ENCODE data around the gene FAM131C. TPM values are rescaled to one million over a fixed set of nuclear protein-coding genes. Genes with fewer than 3 reads are reported as not detected.
A peak's percentile ranks its signal among the peaks of the same experiment; 100 is the strongest.
"Not testable (repeated sequence)": the region's sequence is repeated elsewhere in the genome, so short reads cannot be mapped to it uniquely, and the experiment has no call there.

FAM131C gene
- total RNA-seq, 6 experiments from 2014 or later = 0.19 to 1.00 TPM; not detected in 4

DNA sequence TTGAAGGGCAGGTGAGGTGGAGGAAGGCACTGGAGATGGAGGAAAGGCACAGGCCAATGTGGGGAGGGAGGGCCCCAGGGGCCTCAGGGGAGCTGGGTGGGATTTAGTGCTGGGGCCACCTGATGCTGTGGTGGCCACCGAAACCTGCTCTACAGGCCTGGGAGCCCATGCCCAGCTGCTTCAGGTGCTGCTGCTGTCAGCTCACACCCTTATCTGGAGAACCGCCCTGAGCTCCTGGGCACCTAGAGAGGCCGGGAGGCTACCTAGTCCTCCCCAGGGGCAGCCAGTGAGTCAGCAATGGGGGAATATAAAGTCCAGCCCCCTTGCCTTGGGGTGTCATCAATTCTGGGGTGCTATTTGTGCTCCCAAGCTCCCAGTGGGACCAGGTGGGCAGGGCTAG lies 12.2 kb downstream of the FAM131C start:
- H3K27ac ChIP-seq = no peak overlapping the region
- TF ChIP-seq POLR2A (IDR thresholded peaks at IDR 0.05) = no peak
- TF ChIP-seq, protein P1, sequence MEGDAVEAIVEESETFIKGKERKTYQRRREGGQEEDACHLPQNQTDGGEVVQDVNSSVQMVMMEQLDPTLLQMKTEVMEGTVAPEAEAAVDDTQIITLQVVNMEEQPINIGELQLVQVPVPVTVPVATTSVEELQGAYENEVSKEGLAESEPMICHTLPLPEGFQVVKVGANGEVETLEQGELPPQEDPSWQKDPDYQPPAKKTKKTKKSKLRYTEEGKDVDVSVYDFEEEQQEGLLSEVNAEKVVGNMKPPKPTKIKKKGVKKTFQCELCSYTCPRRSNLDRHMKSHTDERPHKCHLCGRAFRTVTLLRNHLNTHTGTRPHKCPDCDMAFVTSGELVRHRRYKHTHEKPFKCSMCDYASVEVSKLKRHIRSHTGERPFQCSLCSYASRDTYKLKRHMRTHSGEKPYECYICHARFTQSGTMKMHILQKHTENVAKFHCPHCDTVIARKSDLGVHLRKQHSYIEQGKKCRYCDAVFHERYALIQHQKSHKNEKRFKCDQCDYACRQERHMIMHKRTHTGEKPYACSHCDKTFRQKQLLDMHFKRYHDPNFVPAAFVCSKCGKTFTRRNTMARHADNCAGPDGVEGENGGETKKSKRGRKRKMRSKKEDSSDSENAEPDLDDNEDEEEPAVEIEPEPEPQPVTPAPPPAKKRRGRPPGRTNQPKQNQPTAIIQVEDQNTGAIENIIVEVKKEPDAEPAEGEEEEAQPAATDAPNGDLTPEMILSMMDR (IDR thresholded peaks at IDR 0.05) = no peak
- peaks cover 0 to 3% (median 0%) of the 10 kb centered on the region in 4 donors for H3K4me1 ChIP-seq
- no peak overlapping the region for H3K4me3 ChIP-seq
- no peaks in the 10 kb centered on the region for H3K27me3 ChIP-seq
- no peaks in the 10 kb centered on the region for H3K9me3 ChIP-seq
- H3K36me3 ChIP-seq = no peaks in the 10 kb centered on the region
- intact Hi-C loops (cut with DNase I) = loop anchor here in 1 of 2 donors (10.0 kb wide), 1 partner anchor 84 kb away; no protein-coding TSS in a partner anchor
- no CpG with 5 or more reads among the region's 3 CpGs for WGBS (ENCODE audit: insufficient coverage, low coverage, low lambda C conversion rate, missing lambda C conversion rate)
- ATAC-seq = no peak
- DNase-seq = no peak

DNA sequence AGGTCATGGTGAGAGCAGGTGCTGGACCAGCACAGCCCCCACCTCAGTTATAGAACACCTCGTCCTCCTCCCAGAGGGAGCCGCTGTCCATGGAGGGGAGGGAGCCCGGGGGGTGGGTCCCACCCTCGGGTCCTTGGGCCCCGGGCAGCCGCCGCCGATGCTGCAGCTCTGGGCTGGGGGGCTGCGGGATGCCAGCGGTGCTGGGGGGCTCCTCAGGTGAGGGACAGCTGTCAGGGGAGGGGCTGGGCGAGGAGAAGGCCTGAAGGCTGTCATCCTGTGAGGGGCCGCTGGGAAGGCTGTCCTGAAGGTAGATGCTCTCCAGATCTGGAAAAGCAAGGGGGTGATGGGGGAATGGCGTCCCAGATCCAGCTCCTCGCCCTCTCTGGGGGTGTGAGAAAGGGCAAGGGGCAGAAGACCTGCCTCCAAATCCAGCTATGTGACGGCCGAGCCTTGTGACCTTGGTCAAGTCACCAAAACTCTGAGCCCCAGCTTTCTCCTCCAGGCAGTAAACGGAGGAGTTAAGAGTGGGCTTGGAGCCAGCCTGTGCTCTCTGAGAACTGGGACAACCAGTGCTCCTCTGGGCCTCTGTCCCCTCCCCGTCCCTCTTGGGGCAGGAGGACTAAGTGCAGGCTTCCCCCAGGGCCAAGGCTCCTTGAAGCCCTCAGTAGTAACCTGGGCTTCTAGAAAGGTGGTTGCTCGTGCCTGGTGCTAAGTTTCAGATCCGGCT lies 14.9 kb downstream of the FAM131C start:
- H3K9me3 ChIP-seq, H3K36me3 ChIP-seq, DNase-seq, H3K4me3 ChIP-seq, H3K27me3 ChIP-seq, H3K4me1 ChIP-seq, ATAC-seq, H3K27ac ChIP-seq: not testable (repeated sequence)
- intact Hi-C loops (cut with DNase I) = loop anchor here (5.0 to 10.0 kb wide), 2 partner anchors 51 to 54 kb away; partner anchors contain the start of gene SRARP (in 1 of the 2)
- 57% methylated on average over 4 of the region's 20 CpGs for WGBS (ENCODE audit: insufficient coverage, low coverage, low lambda C conversion rate, missing lambda C conversion rate)

DNA sequence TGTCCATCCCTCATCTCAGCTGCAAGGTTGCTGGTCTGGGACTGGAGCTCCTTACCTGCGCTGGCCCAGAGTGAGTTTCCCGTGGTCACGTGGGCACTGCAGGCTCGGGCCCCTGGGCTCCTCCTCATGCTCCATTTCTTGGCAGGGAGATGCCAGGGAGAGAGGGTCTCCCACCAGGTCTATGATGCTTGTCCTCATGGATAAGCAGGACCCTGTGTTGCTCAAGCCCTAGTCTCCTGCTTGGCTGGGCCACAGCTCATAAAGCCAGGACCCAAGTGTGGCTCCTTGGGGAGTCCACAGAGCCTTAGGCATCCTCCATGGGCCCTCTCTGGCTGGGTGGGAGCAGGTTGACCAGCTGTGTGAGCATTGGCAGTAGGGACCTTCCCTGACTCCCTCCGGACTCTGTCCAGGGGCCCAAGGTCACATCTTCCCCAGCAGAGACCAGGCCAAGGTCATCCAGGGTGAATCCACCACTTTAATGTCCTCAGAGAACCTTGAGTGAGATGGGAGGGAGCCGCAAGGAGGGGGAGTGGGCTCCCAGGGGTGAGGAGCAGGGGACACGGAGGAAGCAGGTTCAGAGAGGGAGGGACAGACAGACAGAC lies 16.0 kb downstream of the FAM131C start:
- not testable (repeated sequence) for H3K4me3 ChIP-seq, H3K9me3 ChIP-seq, H3K27ac ChIP-seq, H3K36me3 ChIP-seq, DNase-seq, H3K4me1 ChIP-seq, H3K27me3 ChIP-seq
- ATAC-seq = peak; percentile 7 to 65 (median 27)
- WGBS (ENCODE audit: insufficient coverage, low coverage, low lambda C conversion rate, missing lambda C conversion rate) = 51% methylated on average over 7 of the region's 7 CpGs
- intact Hi-C loops (cut with DNase I) = loop anchor here (5.0 to 10.0 kb wide), 2 partner anchors 50 to 53 kb away; partner anchors contain the start of gene SRARP (in 1 of the 2)

DNA sequence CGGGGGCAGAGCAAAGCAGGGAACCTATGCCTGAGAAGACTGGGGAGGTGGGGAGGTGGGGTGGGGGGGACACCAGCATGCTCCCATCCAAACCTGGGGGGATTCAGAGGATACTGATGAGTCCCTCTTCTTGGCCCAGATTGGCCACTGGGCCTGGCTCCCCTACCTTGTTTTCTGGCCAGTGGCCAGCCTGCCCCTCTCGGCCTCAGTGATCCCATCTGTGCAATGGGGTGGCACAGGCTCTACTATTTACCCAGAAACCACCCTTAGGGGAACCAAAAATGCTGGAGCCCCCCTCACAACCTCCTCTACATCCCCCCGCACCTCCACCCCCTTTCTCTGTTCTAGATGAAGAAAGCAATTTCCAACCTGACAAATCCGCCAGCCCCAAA lies 16.9 kb downstream of the FAM131C start:
- H3K36me3 ChIP-seq, DNase-seq, H3K27me3 ChIP-seq, H3K9me3 ChIP-seq, H3K4me1 ChIP-seq, ATAC-seq, H3K4me3 ChIP-seq, H3K27ac ChIP-seq: not testable (repeated sequence)
- 20% methylated on average over 1 of the region's 4 CpGs for WGBS (ENCODE audit: insufficient coverage, low coverage, low lambda C conversion rate, missing lambda C conversion rate)
- intact Hi-C loops (cut with DNase I) = loop anchor here (5.0 to 10.0 kb wide), 2 partner anchors 49 to 52 kb away; partner anchors contain the start of gene SRARP (in 1 of the 2)

DNA sequence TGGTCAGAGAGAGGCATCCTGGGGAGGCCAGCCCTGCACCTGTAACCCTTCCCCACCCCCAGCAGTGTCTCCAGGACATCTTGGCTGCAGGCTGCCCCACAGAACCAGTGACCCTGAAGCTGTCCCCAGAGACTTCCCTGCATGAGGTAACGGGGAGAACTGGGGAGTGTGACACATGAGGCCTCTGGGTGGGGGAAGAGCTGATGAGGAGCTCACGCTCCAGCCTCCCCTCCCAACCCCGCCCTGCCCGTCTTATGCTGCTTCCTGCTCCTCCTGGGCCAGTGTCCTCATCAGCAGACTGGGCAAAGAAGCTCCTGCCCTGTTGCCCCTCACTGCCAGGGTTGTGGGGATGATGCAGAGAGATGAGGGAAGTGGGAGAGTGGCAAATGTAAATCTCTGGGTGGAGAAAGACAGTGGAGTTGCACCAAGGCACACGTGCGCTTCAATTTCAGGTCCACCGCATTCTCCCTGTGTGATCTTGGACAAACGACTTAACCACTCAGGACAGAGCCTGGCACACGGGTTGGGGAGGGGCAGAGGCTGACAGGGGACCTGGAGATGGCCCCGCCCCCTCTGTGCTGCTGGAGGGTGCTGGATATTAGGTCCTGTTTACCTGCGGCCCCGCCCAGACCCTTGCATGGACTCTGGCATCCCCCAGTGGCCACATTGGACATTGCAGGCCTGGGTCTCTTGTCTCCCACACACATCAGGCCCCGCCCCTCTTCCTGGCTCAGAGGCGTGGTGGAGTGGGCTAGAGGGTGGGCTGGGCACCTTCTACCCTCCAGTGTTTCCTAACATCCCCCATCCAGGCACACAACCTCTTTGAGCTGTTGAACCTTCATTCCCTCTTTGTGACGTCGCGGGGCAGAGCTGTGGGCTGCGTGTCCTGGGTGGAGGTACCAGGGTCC lies 17.6 kb downstream of the FAM131C start:
- Histone ChIP-seq H3K4me1 (peaks cover 0 to 3% (median 0%) of the 10 kb centered on the region in 4 donors), H3K4me3 (no peak overlapping the region), H3K27me3 (no peaks in the 10 kb centered on the region), H3K9me3 (no peaks in the 10 kb centered on the region), H3K36me3 (no peaks in the 10 kb centered on the region), H3K27ac (no peak overlapping the region)
- 51% methylated on average over 5 of the region's 18 CpGs for WGBS (ENCODE audit: insufficient coverage, low coverage, low lambda C conversion rate, missing lambda C conversion rate)
- ATAC-seq (peak; percentile 86 to 92 (median 90)), DNase-seq (peak; percentile 85 to 86 (median 85))
- intact Hi-C loops (cut with DNase I) = loop anchor here (5.0 to 10.0 kb wide), 2 partner anchors 49 to 51 kb away; partner anchors contain the start of gene SRARP (in 1 of the 2)
- TF ChIP-seq, protein P1 (IDR thresholded peaks at IDR 0.05) = peak; percentile 74 to 95 (median 92)
- TF ChIP-seq POLR2A (IDR thresholded peaks at IDR 0.05) = no peak
